DOHH2 (cell line): ENCODE results near the gene KRTAP19-7.

Source experiments
- H3F3A ChIP-seq: fragments of 200-600 bp; sonication (generic), shearing (Covaris generic); 2 replicates; pipeline ENCODE4 v1.6.0; 2016; ENCODE audit warnings: antibody characterized with exemption, mild to moderate bottlenecking; ENCODE audit not compliant: control insufficient read depth, insufficient read depth
- H3K27ac ChIP-seq: fragments of 200-600 bp; sonication (generic); 2 replicates; pipeline ENCODE4 v1.5.1; 2014; ENCODE audit warnings: low read depth, mild to moderate bottlenecking, low read length, moderate library complexity
- H3K27me3 ChIP-seq: fragments of 200-600 bp; sonication (generic); 2 replicates; pipeline ENCODE4 v1.6.1; 2014; ENCODE audit warnings: mild to moderate bottlenecking, low read length, mixed read lengths; ENCODE audit not compliant: control insufficient read depth
- H3K36me3 ChIP-seq: fragments of 200-600 bp; sonication (generic); 2 replicates; pipeline ENCODE4 v1.6.1; 2014; ENCODE audit warnings: mild to moderate bottlenecking, low read length, moderate library complexity, mixed read lengths; ENCODE audit not compliant: control insufficient read depth
- H3K4me1 ChIP-seq: fragments of 200-600 bp; sonication (generic); 2 replicates; pipeline ENCODE4 v1.6.1; 2014; ENCODE audit warnings: mild to moderate bottlenecking, low read length, mixed read lengths; ENCODE audit not compliant: control insufficient read depth
- H3K4me2 ChIP-seq: fragments of 200-600 bp; sonication (generic); 2 replicates; pipeline ENCODE4 v1.6.0; 2014; ENCODE audit warnings: mild to moderate bottlenecking, low read length, moderate library complexity
- H3K4me3 ChIP-seq: fragments of 200-600 bp; sonication (generic); 2 replicates; pipeline ENCODE4 v1.5.1; 2014; ENCODE audit warnings: mild to moderate bottlenecking, low read length, mixed read lengths
- H3K79me2 ChIP-seq: fragments of 200-600 bp; sonication (generic); 2 replicates; pipeline ENCODE4 v1.6.1; 2014; ENCODE audit warnings: mild to moderate bottlenecking, low read length, mixed read lengths; ENCODE audit not compliant: control insufficient read depth
- H3K9me2 ChIP-seq: fragments of 200-600 bp; sonication (generic); replicated peaks from 2 replicates; pipeline ENCODE4 v1.6.1; 2014; ENCODE audit warnings: mild to moderate bottlenecking, low read length, mixed read lengths; ENCODE audit not compliant: control insufficient read depth
- H3K9me3 ChIP-seq: fragments of 200-600 bp; sonication (generic); 2 replicates; pipeline ENCODE4 v1.6.1; 2014; ENCODE audit warnings: antibody characterized with exemption, low read length, mixed read lengths; ENCODE audit not compliant: control insufficient read depth, insufficient read depth
- H4K20me1 ChIP-seq: fragments of 200-600 bp; sonication (generic); 2 replicates; pipeline ENCODE4 v1.6.0; 2014; ENCODE audit warnings: low read depth, mild to moderate bottlenecking, antibody characterized with exemption, low read length, moderate library complexity; ENCODE audit not compliant: control insufficient read depth, insufficient read depth
- EZH2phosphoT487 ChIP-seq: fragments of 200-600 bp; sonication (generic); IDR thresholded peaks from 2 replicates; pipeline ENCODE4 v1.6.1; 2017; ENCODE audit warnings: borderline replicate concordance, mild to moderate bottlenecking, antibody characterized with exemption, low read length, moderate library complexity, mixed read lengths
- TF ChIP-seq, protein P1 (sequence below): fragments of 200-600 bp; sonication (generic); IDR thresholded peaks from one replicate; pipeline ENCODE4 v1.5.1; 2014; ENCODE audit warnings: antibody characterized with exemption, mild to moderate bottlenecking, low read depth, low read length; ENCODE audit not compliant: poor library complexity, severe bottlenecking

KRTAP19-7 gene

GRCh38 chr21:30552782-30553181 lies 8.3 kb downstream of the KRTAP19-7 start:
- Histone ChIP-seq H3K27me3 (no peaks in the 10 kb centered on the region), H3K79me2 (no peaks in the 10 kb centered on the region), H3K9me2 (no peaks in the 10 kb centered on the region), H3K4me3 (no peak overlapping the region), H3K9me3 (no peaks in the 10 kb centered on the region), H3K27ac (no peak overlapping the region), H3K4me2 (no peak overlapping the region), H3K36me3 (no peaks in the 10 kb centered on the region), H3K4me1 (no peaks in the 10 kb centered on the region), H4K20me1 (no peaks in the 10 kb centered on the region), H3F3A (no peaks in the 10 kb centered on the region)
- no peak for TF ChIP-seq EZH2phosphoT487
- TF ChIP-seq, protein P1, sequence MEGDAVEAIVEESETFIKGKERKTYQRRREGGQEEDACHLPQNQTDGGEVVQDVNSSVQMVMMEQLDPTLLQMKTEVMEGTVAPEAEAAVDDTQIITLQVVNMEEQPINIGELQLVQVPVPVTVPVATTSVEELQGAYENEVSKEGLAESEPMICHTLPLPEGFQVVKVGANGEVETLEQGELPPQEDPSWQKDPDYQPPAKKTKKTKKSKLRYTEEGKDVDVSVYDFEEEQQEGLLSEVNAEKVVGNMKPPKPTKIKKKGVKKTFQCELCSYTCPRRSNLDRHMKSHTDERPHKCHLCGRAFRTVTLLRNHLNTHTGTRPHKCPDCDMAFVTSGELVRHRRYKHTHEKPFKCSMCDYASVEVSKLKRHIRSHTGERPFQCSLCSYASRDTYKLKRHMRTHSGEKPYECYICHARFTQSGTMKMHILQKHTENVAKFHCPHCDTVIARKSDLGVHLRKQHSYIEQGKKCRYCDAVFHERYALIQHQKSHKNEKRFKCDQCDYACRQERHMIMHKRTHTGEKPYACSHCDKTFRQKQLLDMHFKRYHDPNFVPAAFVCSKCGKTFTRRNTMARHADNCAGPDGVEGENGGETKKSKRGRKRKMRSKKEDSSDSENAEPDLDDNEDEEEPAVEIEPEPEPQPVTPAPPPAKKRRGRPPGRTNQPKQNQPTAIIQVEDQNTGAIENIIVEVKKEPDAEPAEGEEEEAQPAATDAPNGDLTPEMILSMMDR = no peak

GRCh38 chr21:30541764-30542163 lies 19.4 kb downstream of the KRTAP19-7 start, which contains the start of gene KRTAP19-6:
Gene KRTAP19-6, minus strand, starts transcription at chr21:30541864. Its CDS starts 31 bp downstream, at chr21:30541833.
- H3K79me2 ChIP-seq = no peaks in the 10 kb centered on the region
- no peak within 1 kb of the TSS for H3K4me3 ChIP-seq
- H3K9me3 ChIP-seq = no peaks in the 10 kb centered on the region
- H3K4me2 ChIP-seq = no peak within 1 kb of the TSS
- H3K9me2 ChIP-seq = no peaks in the 10 kb centered on the region
- no peaks in the 10 kb centered on the region for H3K4me1 ChIP-seq
- no peak for TF ChIP-seq EZH2phosphoT487
- TF ChIP-seq, protein P1 = no peak
- no peaks in the 10 kb centered on the region for H3F3A ChIP-seq
- H3K36me3 ChIP-seq = no peaks in the 10 kb centered on the region
- H3K27me3 ChIP-seq = no peaks in the 10 kb centered on the region
- H3K27ac ChIP-seq = no peak within 1 kb of the TSS
- H4K20me1 ChIP-seq = no peaks in the 10 kb centered on the region

- TF ChIP-seq EZH2phosphoT487 = no peak
- TF ChIP-seq, protein P1 = no peak
- H3K4me1 ChIP-seq = no peaks in the 10 kb centered on the region
- H4K20me1 ChIP-seq = no peaks in the 10 kb centered on the region
- H3K4me2 ChIP-seq = no peak overlapping the region
- no peak overlapping the region for H3K4me3 ChIP-seq
- H3K36me3 ChIP-seq = no peaks in the 10 kb centered on the region
- no peaks in the 10 kb centered on the region for H3K9me2 ChIP-seq
- H3K79me2 ChIP-seq = no peaks in the 10 kb centered on the region
- no peaks in the 10 kb centered on the region for H3K27me3 ChIP-seq
- no peaks in the 10 kb centered on the region for H3F3A ChIP-seq
- H3K27ac ChIP-seq = no peak overlapping the region
- H3K9me3 ChIP-seq = no peaks in the 10 kb centered on the region; the same call in 1 of the 2 replicates
These were observed 42.2 kb downstream of the KRTAP19-7 start for GRCh38 chr21:30518876-30519275.

GRCh38 chr21:30515681-30516080 lies 45.4 kb downstream of the KRTAP19-7 start:
- Histone ChIP-seq H3K27me3 (no peaks in the 10 kb centered on the region), H3F3A (no peaks in the 10 kb centered on the region), H3K4me3 (no peak overlapping the region), H4K20me1 (no peaks in the 10 kb centered on the region), H3K9me3 (no peaks in the 10 kb centered on the region), H3K27ac (no peak overlapping the region), H3K9me2 (no peaks in the 10 kb centered on the region), H3K4me2 (no peak overlapping the region), H3K36me3 (no peaks in the 10 kb centered on the region), H3K4me1 (no peaks in the 10 kb centered on the region), H3K79me2 (no peaks in the 10 kb centered on the region)
- TF ChIP-seq EZH2phosphoT487 = no peak
- TF ChIP-seq, protein P1 = no peak
